SK-N-SH treated with all-trans-retinoic acid at 6 μM for 48 hours (cell line): Measurements from ENCODE around the gene WWC1.

Experiments used
- ARNTL ChIP-seq: fragments of 450-650 bp; formaldehyde crosslinking; IDR thresholded peaks from 2 replicates; pipeline ENCODE4 v1.5.0; 2020; ENCODE audit warnings: low read depth, mild to moderate bottlenecking, moderate library complexity, borderline replicate concordance
- BACH2 ChIP-seq: fragments of 250-450 bp; sonication (Bioruptor Pico); IDR thresholded peaks from 2 replicates; pipeline ENCODE4 v1.9.0; 2021; ENCODE audit warnings: mild to moderate bottlenecking, borderline replicate concordance
- CREB5 ChIP-seq: fragments of 250-450 bp; sonication (Bioruptor Pico); IDR thresholded peaks from 2 replicates; pipeline ENCODE4 v1.5.1; 2020; ENCODE audit warnings: low read depth, mild to moderate bottlenecking, moderate library complexity
- ESRRG ChIP-seq: fragments of 250-450 bp; sonication (Bioruptor Pico); IDR thresholded peaks from 2 replicates; pipeline ENCODE4 v1.6.1; 2021; ENCODE audit warnings: mild to moderate bottlenecking
- GLIS3 ChIP-seq: fragments of 250-450 bp; sonication (Bioruptor Pico); IDR thresholded peaks from 2 replicates; pipeline ENCODE4 v1.5.0; 2020; ENCODE audit warnings: mild to moderate bottlenecking, moderate library complexity
- SNAI2 ChIP-seq: fragments of 250-450 bp; sonication (Bioruptor Pico); IDR thresholded peaks from 2 replicates; pipeline ENCODE4 v1.5.0; 2020; ENCODE audit warnings: mild to moderate bottlenecking, moderate library complexity
- TCF4 ChIP-seq: fragments of 250-450 bp; sonication (Bioruptor Pico); IDR thresholded peaks from 2 replicates; pipeline ENCODE4 v1.8.0; 2021; ENCODE audit warnings: mild to moderate bottlenecking, moderate library complexity, borderline replicate concordance
- ZFP3 ChIP-seq: fragments of 250-450 bp; sonication (Bioruptor Pico); IDR thresholded peaks from 2 replicates; pipeline ENCODE4 v1.5.0; 2020; ENCODE audit warnings: mild to moderate bottlenecking, moderate library complexity
- ZFP30 ChIP-seq: fragments of 450-650 bp; formaldehyde crosslinking; IDR thresholded peaks from 2 replicates; pipeline ENCODE4 v1.5.0; 2022; ENCODE audit warnings: mild to moderate bottlenecking, moderate library complexity
- ZNF565 ChIP-seq: fragments of 450-650 bp; formaldehyde crosslinking; conservative IDR thresholded peaks from 2 replicates; pipeline ENCODE4 v1.5.0; 2020; ENCODE audit warnings: low read depth, mild to moderate bottlenecking, moderate library complexity
- TF ChIP-seq, protein P1 (sequence below): fragments of 250-450 bp; sonication (Bioruptor Pico); IDR thresholded peaks from 2 replicates; pipeline ENCODE4 v1.8.0; 2020; ENCODE audit warnings: mild to moderate bottlenecking, moderate library complexity, borderline replicate concordance

DNA sequence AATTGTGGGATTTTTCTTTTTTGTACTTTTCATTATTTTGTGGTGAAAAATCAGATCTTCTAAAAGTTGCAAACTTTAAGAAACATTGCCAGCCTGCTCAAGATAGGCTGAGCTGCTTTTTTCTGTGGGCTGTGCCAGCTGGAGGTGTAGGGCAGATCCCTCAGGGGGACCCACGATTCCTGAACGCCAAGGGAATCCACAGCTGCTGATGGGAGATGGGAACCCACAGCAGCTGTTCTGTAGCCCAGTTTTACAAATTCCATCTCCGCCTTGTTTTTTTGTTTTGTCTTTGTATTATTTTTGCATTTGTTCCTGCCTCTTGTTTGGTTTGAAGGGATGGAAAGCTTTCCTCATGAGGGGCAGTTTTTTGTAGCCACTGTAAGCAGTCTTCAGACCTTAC is 91.0 kb downstream of the WWC1 start:
- TF ChIP-seq ZFP30 (CRISPR knock-in tag) (no peak), GLIS3 (CRISPR knock-in tag) (no peak), ARNTL (CRISPR knock-in tag) (no peak), ZFP3 (CRISPR knock-in tag) (no peak), TCF4 (no peak), SNAI2 (CRISPR knock-in tag) (no peak), BACH2 (no peak), ZNF565 (no peak), ESRRG (no peak), CREB5 (no peak)
- TF ChIP-seq, protein P1, sequence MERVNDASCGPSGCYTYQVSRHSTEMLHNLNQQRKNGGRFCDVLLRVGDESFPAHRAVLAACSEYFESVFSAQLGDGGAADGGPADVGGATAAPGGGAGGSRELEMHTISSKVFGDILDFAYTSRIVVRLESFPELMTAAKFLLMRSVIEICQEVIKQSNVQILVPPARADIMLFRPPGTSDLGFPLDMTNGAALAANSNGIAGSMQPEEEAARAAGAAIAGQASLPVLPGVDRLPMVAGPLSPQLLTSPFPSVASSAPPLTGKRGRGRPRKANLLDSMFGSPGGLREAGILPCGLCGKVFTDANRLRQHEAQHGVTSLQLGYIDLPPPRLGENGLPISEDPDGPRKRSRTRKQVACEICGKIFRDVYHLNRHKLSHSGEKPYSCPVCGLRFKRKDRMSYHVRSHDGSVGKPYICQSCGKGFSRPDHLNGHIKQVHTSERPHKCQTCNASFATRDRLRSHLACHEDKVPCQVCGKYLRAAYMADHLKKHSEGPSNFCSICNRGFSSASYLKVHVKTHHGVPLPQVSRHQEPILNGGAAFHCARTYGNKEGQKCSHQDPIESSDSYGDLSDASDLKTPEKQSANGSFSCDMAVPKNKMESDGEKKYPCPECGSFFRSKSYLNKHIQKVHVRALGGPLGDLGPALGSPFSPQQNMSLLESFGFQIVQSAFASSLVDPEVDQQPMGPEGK = no peak
